Measurements from ENCODE around the gene GOLGA8J. TPM values are rescaled to one million over a fixed set of nuclear protein-coding genes. Genes with fewer than 3 reads are reported as not detected.
"Not testable (repeated sequence)": the region's sequence is repeated elsewhere in the genome, so short reads cannot be mapped to it uniquely, and the experiment has no call there.

GOLGA8J gene
- total RNA-seq, 1 donor from 2014 or later, result not detected

- Mint-ChIP-seq H3K27me3 (ENCODE audit: unreplicated experiment) (peaks cover 63% of the 10 kb centered on the region), H3K9me3 (ENCODE audit: unreplicated experiment) (no peaks in the 10 kb centered on the region), H3K27ac (ENCODE audit: unreplicated experiment) (no peak overlapping the region), H3K36me3 (ENCODE audit: unreplicated experiment) (no peaks in the 10 kb centered on the region), H3K4me1 (ENCODE audit: unreplicated experiment) (peaks cover 3% of the 10 kb centered on the region), H3K4me3 (ENCODE audit: unreplicated experiment) (no peak overlapping the region)
- no peak for DNase-seq (ENCODE audit: extremely low spot score, unreplicated experiment)
- no peak for TF ChIP-seq CTCF (IDR thresholded peaks at IDR 0.05)
These were observed 8.8 kb upstream of the GOLGA8J start for GRCh38 chr15:30073915-30074314.

GRCh38 chr15:30080816-30081215 lies 1.9 kb upstream of the GOLGA8J start:
- peak overlapping the region; percentile 15 for H3K27ac Mint-ChIP-seq (ENCODE audit: unreplicated experiment)
- not testable (repeated sequence) for H3K4me3 Mint-ChIP-seq (ENCODE audit: unreplicated experiment); H3K9me3 Mint-ChIP-seq (ENCODE audit: unreplicated experiment); H3K36me3 Mint-ChIP-seq (ENCODE audit: unreplicated experiment); DNase-seq (ENCODE audit: extremely low spot score, unreplicated experiment)
- peaks cover 25% of the 10 kb centered on the region for H3K27me3 Mint-ChIP-seq (ENCODE audit: unreplicated experiment)
- H3K4me1 Mint-ChIP-seq (ENCODE audit: unreplicated experiment), result peaks cover 14% of the 10 kb centered on the region

GRCh38 chr15:30097827-30098226 lies 15.1 kb downstream of the GOLGA8J start:
- not testable (repeated sequence) for H3K4me3 Mint-ChIP-seq (ENCODE audit: unreplicated experiment); H3K36me3 Mint-ChIP-seq (ENCODE audit: unreplicated experiment); H3K27ac Mint-ChIP-seq (ENCODE audit: unreplicated experiment); H3K27me3 Mint-ChIP-seq (ENCODE audit: unreplicated experiment); H3K9me3 Mint-ChIP-seq (ENCODE audit: unreplicated experiment); DNase-seq (ENCODE audit: extremely low spot score, unreplicated experiment); H3K4me1 Mint-ChIP-seq (ENCODE audit: unreplicated experiment)

- H3K27me3 Mint-ChIP-seq (ENCODE audit: unreplicated experiment); H3K27ac Mint-ChIP-seq (ENCODE audit: unreplicated experiment); H3K36me3 Mint-ChIP-seq (ENCODE audit: unreplicated experiment); H3K4me3 Mint-ChIP-seq (ENCODE audit: unreplicated experiment); DNase-seq (ENCODE audit: extremely low spot score, unreplicated experiment); H3K4me1 Mint-ChIP-seq (ENCODE audit: unreplicated experiment); H3K9me3 Mint-ChIP-seq (ENCODE audit: unreplicated experiment): not testable (repeated sequence)
These were observed 20.1 kb downstream of the GOLGA8J start for GRCh38 chr15:30102890-30103289.

- H3K4me3 Mint-ChIP-seq (ENCODE audit: unreplicated experiment); H3K9me3 Mint-ChIP-seq (ENCODE audit: unreplicated experiment); DNase-seq (ENCODE audit: extremely low spot score, unreplicated experiment); H3K27ac Mint-ChIP-seq (ENCODE audit: unreplicated experiment); H3K36me3 Mint-ChIP-seq (ENCODE audit: unreplicated experiment); H3K27me3 Mint-ChIP-seq (ENCODE audit: unreplicated experiment); H3K4me1 Mint-ChIP-seq (ENCODE audit: unreplicated experiment): not testable (repeated sequence)
These were observed 21.3 kb downstream of the GOLGA8J start for GRCh38 chr15:30103941-30104507.

GRCh38 chr15:30110591-30110990 lies 27.8 kb downstream of the GOLGA8J start:
- not testable (repeated sequence) for H3K4me1 Mint-ChIP-seq (ENCODE audit: unreplicated experiment); H3K27ac Mint-ChIP-seq (ENCODE audit: unreplicated experiment); H3K36me3 Mint-ChIP-seq (ENCODE audit: unreplicated experiment); H3K4me3 Mint-ChIP-seq (ENCODE audit: unreplicated experiment); H3K9me3 Mint-ChIP-seq (ENCODE audit: unreplicated experiment); DNase-seq (ENCODE audit: extremely low spot score, unreplicated experiment); H3K27me3 Mint-ChIP-seq (ENCODE audit: unreplicated experiment)

- not testable (repeated sequence) for H3K27ac Mint-ChIP-seq (ENCODE audit: unreplicated experiment); H3K36me3 Mint-ChIP-seq (ENCODE audit: unreplicated experiment); H3K9me3 Mint-ChIP-seq (ENCODE audit: unreplicated experiment); H3K4me3 Mint-ChIP-seq (ENCODE audit: unreplicated experiment); DNase-seq (ENCODE audit: extremely low spot score, unreplicated experiment); H3K27me3 Mint-ChIP-seq (ENCODE audit: unreplicated experiment); H3K4me1 Mint-ChIP-seq (ENCODE audit: unreplicated experiment)
- peak; percentile 9 for TF ChIP-seq CTCF (IDR thresholded peaks at IDR 0.05)
These were observed 47.3 kb downstream of the GOLGA8J start for GRCh38 chr15:30130066-30130465.

- H3K27ac Mint-ChIP-seq (ENCODE audit: unreplicated experiment); H3K4me3 Mint-ChIP-seq (ENCODE audit: unreplicated experiment); H3K9me3 Mint-ChIP-seq (ENCODE audit: unreplicated experiment); H3K36me3 Mint-ChIP-seq (ENCODE audit: unreplicated experiment); H3K27me3 Mint-ChIP-seq (ENCODE audit: unreplicated experiment); H3K4me1 Mint-ChIP-seq (ENCODE audit: unreplicated experiment); DNase-seq (ENCODE audit: extremely low spot score, unreplicated experiment): not testable (repeated sequence)
These were observed 52.0 kb downstream of the GOLGA8J start, which contains the start of gene GOLGA8T for GRCh38 chr15:30134751-30135150. Gene GOLGA8T (plus strand): TSS chr15:30135051. CDS start chr15:30135149, 98 bp downstream.

Other genes starting within 250 kb of the GOLGA8J start
- 0.94 TPM in 1 of 2 replicates, not detected in the other for gene GOLGA8T, start 52.1 kb downstream of the GOLGA8J start, total RNA-seq